ENCODE data around the gene ARF1.
A peak's percentile ranks its signal among the peaks of the same experiment; 100 is the strongest.

The ARF1 gene

GRCh38 chr1:228050571-228051231 lies 31.8 kb upstream of the ARF1 start:
- H3K79me2 ChIP-seq (ENCODE audit: control insufficient read depth, insufficient read depth, low read length, unreplicated experiment): no peaks in the 10 kb centered on the region
- H3K4me3 ChIP-seq (ENCODE audit: low read depth, low read length): no peak overlapping the region
- no peaks in the 10 kb centered on the region for H3K4me1 ChIP-seq (ENCODE audit: control insufficient read depth, insufficient read depth, low read length, unreplicated experiment)
- H3K36me3 ChIP-seq (ENCODE audit: insufficient read depth, low read length): no peaks in the 10 kb centered on the region
- H2AFZ ChIP-seq (ENCODE audit: low read length, unreplicated experiment): no peak overlapping the region
- H3K27me3 ChIP-seq (ENCODE audit: insufficient read depth, low read length): peaks cover 68% of the 10 kb centered on the region
- no peak overlapping the region for H3K27ac ChIP-seq (ENCODE audit: low read depth, low read length)

GRCh38 chr1:228058172-228058948 lies 24.1 kb upstream of the ARF1 start:
- Histone ChIP-seq H3K79me2 (ENCODE audit: control insufficient read depth, insufficient read depth, low read length, unreplicated experiment) (no peaks in the 10 kb centered on the region), H3K4me3 (ENCODE audit: low read depth, low read length) (no peak overlapping the region), H3K36me3 (ENCODE audit: insufficient read depth, low read length) (no peaks in the 10 kb centered on the region), H2AFZ (ENCODE audit: low read length, unreplicated experiment) (no peak overlapping the region), H3K27ac (ENCODE audit: low read depth, low read length) (no peak overlapping the region), H3K27me3 (ENCODE audit: insufficient read depth, low read length) (peaks cover 68% of the 10 kb centered on the region), H3K4me1 (ENCODE audit: control insufficient read depth, insufficient read depth, low read length, unreplicated experiment) (peaks cover 8% of the 10 kb centered on the region)

- Histone ChIP-seq H2AFZ (ENCODE audit: low read length, unreplicated experiment) (no peak overlapping the region), H3K4me1 (ENCODE audit: control insufficient read depth, insufficient read depth, low read length, unreplicated experiment) (peaks cover 8% of the 10 kb centered on the region), H3K27ac (ENCODE audit: low read depth, low read length) (no peak overlapping the region), H3K79me2 (ENCODE audit: control insufficient read depth, insufficient read depth, low read length, unreplicated experiment) (no peaks in the 10 kb centered on the region), H3K36me3 (ENCODE audit: insufficient read depth, low read length) (no peaks in the 10 kb centered on the region), H3K4me3 (ENCODE audit: low read depth, low read length) (no peak overlapping the region), H3K27me3 (ENCODE audit: insufficient read depth, low read length) (peaks cover 61% of the 10 kb centered on the region)
These were observed 23.4 kb upstream of the ARF1 start for GRCh38 chr1:228058949-228059633.

- peaks cover 60% of the 10 kb centered on the region for H3K27me3 ChIP-seq (ENCODE audit: insufficient read depth, low read length)
- no peak overlapping the region for H2AFZ ChIP-seq (ENCODE audit: low read length, unreplicated experiment)
- no peaks in the 10 kb centered on the region for H3K36me3 ChIP-seq (ENCODE audit: insufficient read depth, low read length)
- H3K4me3 ChIP-seq (ENCODE audit: low read depth, low read length): peak overlapping the region; percentile 61
- peaks cover 8% of the 10 kb centered on the region for H3K4me1 ChIP-seq (ENCODE audit: control insufficient read depth, insufficient read depth, low read length, unreplicated experiment)
- no peak overlapping the region for H3K27ac ChIP-seq (ENCODE audit: low read depth, low read length)
- H3K79me2 ChIP-seq (ENCODE audit: control insufficient read depth, insufficient read depth, low read length, unreplicated experiment): no peaks in the 10 kb centered on the region
These were observed 22.7 kb upstream of the ARF1 start for GRCh38 chr1:228059634-228060457.

- Histone ChIP-seq H3K27ac (ENCODE audit: low read depth, low read length) (no peak overlapping the region), H3K4me3 (ENCODE audit: low read depth, low read length) (peak overlapping the region; percentile 61), H3K4me1 (ENCODE audit: control insufficient read depth, insufficient read depth, low read length, unreplicated experiment) (peaks cover 8% of the 10 kb centered on the region), H2AFZ (ENCODE audit: low read length, unreplicated experiment) (peak overlapping the region; percentile 40), H3K36me3 (ENCODE audit: insufficient read depth, low read length) (no peaks in the 10 kb centered on the region), H3K27me3 (ENCODE audit: insufficient read depth, low read length) (peaks cover 59% of the 10 kb centered on the region), H3K79me2 (ENCODE audit: control insufficient read depth, insufficient read depth, low read length, unreplicated experiment) (no peaks in the 10 kb centered on the region)
These were observed 21.9 kb upstream of the ARF1 start for GRCh38 chr1:228060458-228061190.

- H3K4me1 ChIP-seq (ENCODE audit: control insufficient read depth, insufficient read depth, low read length, unreplicated experiment): peaks cover 8% of the 10 kb centered on the region
- H2AFZ ChIP-seq (ENCODE audit: low read length, unreplicated experiment): no peak overlapping the region
- H3K36me3 ChIP-seq (ENCODE audit: insufficient read depth, low read length): no peaks in the 10 kb centered on the region
- no peak overlapping the region for H3K4me3 ChIP-seq (ENCODE audit: low read depth, low read length)
- peaks cover 58% of the 10 kb centered on the region for H3K27me3 ChIP-seq (ENCODE audit: insufficient read depth, low read length)
- no peak overlapping the region for H3K27ac ChIP-seq (ENCODE audit: low read depth, low read length)
- H3K79me2 ChIP-seq (ENCODE audit: control insufficient read depth, insufficient read depth, low read length, unreplicated experiment): no peaks in the 10 kb centered on the region
These were observed 21.0 kb upstream of the ARF1 start for GRCh38 chr1:228061411-228062084.

- no peaks in the 10 kb centered on the region for H3K36me3 ChIP-seq (ENCODE audit: insufficient read depth, low read length)
- no peaks in the 10 kb centered on the region for H3K79me2 ChIP-seq (ENCODE audit: control insufficient read depth, insufficient read depth, low read length, unreplicated experiment)
- H3K4me1 ChIP-seq (ENCODE audit: control insufficient read depth, insufficient read depth, low read length, unreplicated experiment): peaks cover 8% of the 10 kb centered on the region
- no peak overlapping the region for H2AFZ ChIP-seq (ENCODE audit: low read length, unreplicated experiment)
- H3K4me3 ChIP-seq (ENCODE audit: low read depth, low read length): no peak overlapping the region
- H3K27ac ChIP-seq (ENCODE audit: low read depth, low read length): no peak overlapping the region
- peaks cover 58% of the 10 kb centered on the region for H3K27me3 ChIP-seq (ENCODE audit: insufficient read depth, low read length)
These were observed 20.3 kb upstream of the ARF1 start for GRCh38 chr1:228062085-228062791.

GRCh38 chr1:228062812-228063211 lies 19.7 kb upstream of the ARF1 start:
- H2AFZ ChIP-seq (ENCODE audit: low read length, unreplicated experiment): no peak overlapping the region
- H3K79me2 ChIP-seq (ENCODE audit: control insufficient read depth, insufficient read depth, low read length, unreplicated experiment): no peaks in the 10 kb centered on the region
- no peak overlapping the region for H3K27ac ChIP-seq (ENCODE audit: low read depth, low read length)
- no peak overlapping the region for H3K4me3 ChIP-seq (ENCODE audit: low read depth, low read length)
- peaks cover 58% of the 10 kb centered on the region for H3K27me3 ChIP-seq (ENCODE audit: insufficient read depth, low read length)
- H3K36me3 ChIP-seq (ENCODE audit: insufficient read depth, low read length): no peaks in the 10 kb centered on the region
- peaks cover 8% of the 10 kb centered on the region for H3K4me1 ChIP-seq (ENCODE audit: control insufficient read depth, insufficient read depth, low read length, unreplicated experiment)
